Smooth muscle cell (in vitro differentiated cells): ENCODE data around the gene DERL2. TPM values are rescaled to one million over a fixed set of nuclear protein-coding genes. Genes with fewer than 3 reads are reported as not detected.
A peak's percentile ranks its signal among the peaks of the same experiment; 100 is the strongest.

Source experiments
- DNase-seq: peaks from one replicate; lab custom pipeline; 2025; ENCODE audit not compliant: unreplicated experiment; lab: John Stamatoyannopoulos, UW
- H2AFZ ChIP-seq: fragments of 200-600 bp; sonication (generic); 2 replicates; pipeline ENCODE4 v1.6.0; 2016; ENCODE audit warnings: antibody characterized with exemption, low read depth, mild to moderate bottlenecking
- H3F3A ChIP-seq: fragments of 200-600 bp; sonication (generic); 2 replicates; pipeline ENCODE4 v1.6.0; 2017; ENCODE audit warnings: antibody characterized with exemption, low read depth
- H3K27ac ChIP-seq: fragments of 200-600 bp; sonication (generic); 2 replicates; pipeline ENCODE4 v1.5.1; 2016; ENCODE audit warnings: low read depth, mild to moderate bottlenecking
- H3K27me3 ChIP-seq: fragments of 200-600 bp; sonication (generic); 2 replicates; pipeline ENCODE4 v1.6.1; 2016; ENCODE audit warnings: low read depth, mild to moderate bottlenecking
- H3K36me3 ChIP-seq: fragments of 200-600 bp; sonication (generic); 2 replicates; pipeline ENCODE4 v1.5.1; 2016; ENCODE audit warnings: low read depth
- H3K4me1 ChIP-seq: fragments of 200-600 bp; sonication (generic); 2 replicates; pipeline ENCODE4 v1.5.1; 2016; ENCODE audit warnings: low read depth
- H3K4me2 ChIP-seq: fragments of 200-600 bp; sonication (generic); 2 replicates; pipeline ENCODE4 v1.6.0; 2016; ENCODE audit warnings: mild to moderate bottlenecking
- H3K4me3 ChIP-seq: fragments of 200-600 bp; sonication (generic); 2 replicates; pipeline ENCODE4 v1.5.1; 2016; ENCODE audit warnings: mild to moderate bottlenecking
- H3K79me2 ChIP-seq: fragments of 200-600 bp; sonication (generic); 2 replicates; pipeline ENCODE4 v1.6.0; 2016; ENCODE audit warnings: low read depth, mild to moderate bottlenecking
- H3K9ac ChIP-seq: fragments of 200-600 bp; sonication (generic); 2 replicates; pipeline ENCODE4 v1.6.0; 2016; ENCODE audit warnings: low read depth
- H3K9me3 ChIP-seq: fragments of 200-600 bp; sonication (generic); replicated peaks from 2 replicates; pipeline ENCODE4 v1.5.1; 2016; ENCODE audit warnings: low read depth
- H4K20me1 ChIP-seq: fragments of 200-600 bp; sonication (generic); 2 replicates; pipeline ENCODE4 v1.6.0; 2016; ENCODE audit warnings: low read depth
- WGBS: methylation state at CpG from one replicate; pipeline ENCODE4 v1.1.7; 2016; ENCODE audit warnings: low lambda C conversion rate; 5-methylcytosine and 5-hydroxymethylcytosine counted together
- polyA plus RNA-seq: library from polyadenylated mRNA; unstranded; fragments of >200 nt; fragmentation: Nextera tagmentation; extraction: Ambion mirVana; gene quantifications from 2 replicates; pipeline ENCODE4 v1.2.1, GENCODE V29; 2016
- total RNA-seq: library from RNA; depleted of rRNA; stranded (reverse); fragments of >200 nt; gene quantifications from 2 replicates; pipeline ENCODE4 v1.2.3, GENCODE V29; 2014
- TF ChIP-seq, protein P1 (sequence below): fragments of 200-600 bp; sonication (generic); IDR thresholded peaks from 2 replicates; pipeline ENCODE4 v1.5.1; 2017; ENCODE audit warnings: borderline replicate concordance, mild to moderate bottlenecking, antibody characterized with exemption; ENCODE audit not compliant: insufficient read depth, poor library complexity, severe bottlenecking

DERL2 gene
- total and polyA plus RNA-seq, 2 experiments from 2014 or later = 81.3 to 152 TPM

DNA sequence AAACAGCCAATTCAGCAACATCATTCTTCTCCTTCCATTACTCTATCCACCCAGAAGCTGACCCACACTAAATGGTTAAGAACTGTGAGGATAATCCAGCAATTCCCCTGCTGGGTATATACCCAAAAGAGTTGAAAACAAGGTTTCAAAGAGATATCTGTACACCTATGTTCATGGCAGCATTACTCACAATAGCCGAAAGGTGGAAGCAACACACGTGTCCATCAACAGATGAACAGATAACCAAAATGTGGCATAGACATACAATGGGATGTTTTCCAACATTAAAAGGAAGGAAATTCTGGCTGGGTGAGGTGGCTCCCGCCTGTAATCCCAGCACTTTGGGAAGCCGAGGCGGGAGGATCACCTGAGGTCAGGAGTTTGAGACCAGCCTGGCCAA, 20.3 kb upstream of the DERL2 start:
- TF ChIP-seq, protein P1, sequence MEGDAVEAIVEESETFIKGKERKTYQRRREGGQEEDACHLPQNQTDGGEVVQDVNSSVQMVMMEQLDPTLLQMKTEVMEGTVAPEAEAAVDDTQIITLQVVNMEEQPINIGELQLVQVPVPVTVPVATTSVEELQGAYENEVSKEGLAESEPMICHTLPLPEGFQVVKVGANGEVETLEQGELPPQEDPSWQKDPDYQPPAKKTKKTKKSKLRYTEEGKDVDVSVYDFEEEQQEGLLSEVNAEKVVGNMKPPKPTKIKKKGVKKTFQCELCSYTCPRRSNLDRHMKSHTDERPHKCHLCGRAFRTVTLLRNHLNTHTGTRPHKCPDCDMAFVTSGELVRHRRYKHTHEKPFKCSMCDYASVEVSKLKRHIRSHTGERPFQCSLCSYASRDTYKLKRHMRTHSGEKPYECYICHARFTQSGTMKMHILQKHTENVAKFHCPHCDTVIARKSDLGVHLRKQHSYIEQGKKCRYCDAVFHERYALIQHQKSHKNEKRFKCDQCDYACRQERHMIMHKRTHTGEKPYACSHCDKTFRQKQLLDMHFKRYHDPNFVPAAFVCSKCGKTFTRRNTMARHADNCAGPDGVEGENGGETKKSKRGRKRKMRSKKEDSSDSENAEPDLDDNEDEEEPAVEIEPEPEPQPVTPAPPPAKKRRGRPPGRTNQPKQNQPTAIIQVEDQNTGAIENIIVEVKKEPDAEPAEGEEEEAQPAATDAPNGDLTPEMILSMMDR = no peak
- H3K4me2 ChIP-seq = no peak overlapping the region
- no peak overlapping the region for H3K27ac ChIP-seq
- H3K4me3 ChIP-seq = no peak overlapping the region
- peaks cover 17% of the 10 kb centered on the region for H3K4me1 ChIP-seq
- DNase-seq = no peak
- H3K79me2 ChIP-seq = no peaks in the 10 kb centered on the region
- H3F3A ChIP-seq = peaks cover 4% of the 10 kb centered on the region
- no peak overlapping the region for H3K9ac ChIP-seq
- H3K27me3 ChIP-seq = no peaks in the 10 kb centered on the region
- no peaks in the 10 kb centered on the region for H3K9me3 ChIP-seq
- 93% methylated on average over 5 of the region's 5 CpGs for WGBS
- H4K20me1 ChIP-seq = no peaks in the 10 kb centered on the region
- H3K36me3 ChIP-seq = no peaks in the 10 kb centered on the region
- H2AFZ ChIP-seq = no peak overlapping the region

DNA sequence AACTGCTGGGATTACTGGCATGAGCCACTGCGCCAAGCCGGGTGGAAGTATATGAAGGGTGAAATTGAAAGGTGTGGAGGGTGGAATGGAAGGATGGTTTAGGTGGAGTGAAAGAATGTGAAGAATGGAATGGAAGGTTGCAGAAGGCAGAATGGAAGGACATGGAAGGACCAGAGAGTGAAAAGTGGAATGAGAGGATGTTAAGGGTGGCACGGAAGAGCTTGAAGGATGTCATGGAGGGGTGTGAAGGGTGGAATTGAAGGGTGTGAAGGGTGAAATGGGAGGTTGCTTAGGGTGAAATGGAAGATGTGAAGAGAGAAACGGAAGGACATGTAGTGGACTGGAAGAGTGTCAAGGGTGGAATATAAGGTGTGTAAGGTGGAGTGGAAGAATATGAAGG, 16.6 kb upstream of the DERL2 start:
- Histone ChIP-seq H3K4me3 (no peak overlapping the region), H3K9me3 (no peaks in the 10 kb centered on the region), H3K4me1 (peaks cover 8% of the 10 kb centered on the region), H3K9ac (no peak overlapping the region), H2AFZ (no peak overlapping the region), H3F3A (peaks cover 4% of the 10 kb centered on the region), H3K27ac (no peak overlapping the region), H3K27me3 (no peaks in the 10 kb centered on the region), H4K20me1 (no peaks in the 10 kb centered on the region), H3K4me2 (no peak overlapping the region), H3K79me2 (no peaks in the 10 kb centered on the region), H3K36me3 (no peaks in the 10 kb centered on the region)
- WGBS = 95% methylated on average over 4 of the region's 4 CpGs
- TF ChIP-seq, protein P1 = no peak
- no peak for DNase-seq

DNA sequence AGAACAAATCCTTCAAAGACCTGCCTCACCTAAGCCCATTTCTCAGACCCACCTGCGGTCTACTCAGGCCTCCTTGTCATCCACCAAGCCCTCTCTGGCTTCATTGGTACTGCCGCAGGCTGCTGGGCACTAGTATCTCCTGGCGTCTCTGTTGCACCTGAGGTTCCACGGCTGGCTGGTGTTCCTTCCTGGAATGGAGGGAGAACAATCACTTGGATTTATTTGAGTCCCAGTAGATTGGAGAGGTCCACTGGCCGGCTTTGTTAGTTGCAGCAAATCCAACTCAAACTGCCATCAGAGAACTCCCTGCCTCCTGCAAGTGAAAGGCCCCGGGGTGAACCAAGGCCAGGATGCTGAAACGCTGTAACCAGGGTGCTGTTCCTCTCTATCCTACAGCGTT, 15.7 kb upstream of the DERL2 start:
- no peak overlapping the region for H2AFZ ChIP-seq
- H3K9ac ChIP-seq = no peak overlapping the region
- H3K4me2 ChIP-seq = no peak overlapping the region
- no peaks in the 10 kb centered on the region for H3K9me3 ChIP-seq
- no peak overlapping the region for H3K4me3 ChIP-seq
- H3K27ac ChIP-seq = peak overlapping the region; percentile 76
- no peak for DNase-seq
- TF ChIP-seq, protein P1 = no peak
- no peaks in the 10 kb centered on the region for H3K36me3 ChIP-seq
- peaks cover 4% of the 10 kb centered on the region for H3F3A ChIP-seq
- H3K4me1 ChIP-seq = peaks cover 8% of the 10 kb centered on the region
- no peaks in the 10 kb centered on the region for H4K20me1 ChIP-seq
- 86% methylated on average over 8 of the region's 8 CpGs for WGBS
- no peaks in the 10 kb centered on the region for H3K79me2 ChIP-seq
- H3K27me3 ChIP-seq = no peaks in the 10 kb centered on the region

DNA sequence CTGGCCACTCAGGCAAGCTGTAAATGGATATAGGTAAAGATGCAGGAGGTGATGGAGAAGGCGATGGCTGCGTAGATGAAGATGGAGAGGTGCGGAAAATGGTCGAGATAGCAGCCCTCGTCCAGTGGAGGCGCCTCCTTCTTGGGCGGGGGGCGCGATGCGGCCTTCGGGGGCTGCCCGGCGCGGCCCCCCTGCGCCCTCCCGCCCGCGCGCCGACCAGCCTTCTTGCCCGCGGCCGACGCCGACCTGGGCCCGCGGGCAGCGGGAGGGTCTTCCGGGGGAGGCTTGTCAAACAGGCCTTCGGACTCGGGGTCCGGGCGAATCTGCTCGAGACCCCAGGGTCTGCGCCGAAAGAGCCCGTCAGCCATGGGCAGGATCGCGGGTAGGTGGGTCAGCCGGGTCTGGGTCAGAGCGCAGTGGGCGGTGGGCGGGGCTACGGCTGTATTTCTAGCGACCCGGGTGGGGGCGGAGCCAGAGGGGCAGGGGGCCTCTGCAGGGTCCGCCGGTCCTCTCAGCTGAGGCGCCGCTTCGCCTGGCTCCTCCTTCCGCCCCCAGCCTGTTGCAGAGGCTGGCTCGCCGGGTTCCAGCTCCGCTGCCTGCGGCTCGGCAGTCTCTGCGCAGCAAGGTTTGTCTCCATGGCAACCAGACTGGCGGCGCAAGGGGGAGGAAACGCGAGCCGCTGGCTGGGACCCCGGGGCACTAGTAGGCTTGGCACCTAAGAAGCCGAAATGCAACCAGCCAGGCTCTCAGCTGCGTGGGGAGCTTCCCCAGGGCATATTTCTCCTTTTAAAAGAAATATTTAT, 14.8 kb upstream of the DERL2 start:
- Histone ChIP-seq H3K79me2 (no peaks in the 10 kb centered on the region), H3K9me3 (no peaks in the 10 kb centered on the region), H3F3A (peaks cover 4% of the 10 kb centered on the region), H3K27ac (peak overlapping the region; percentile 76), H4K20me1 (no peaks in the 10 kb centered on the region), H2AFZ (peak overlapping the region; percentile 88), H3K36me3 (no peaks in the 10 kb centered on the region), H3K27me3 (no peaks in the 10 kb centered on the region), H3K4me3 (peak overlapping the region; percentile 76), H3K4me1 (peaks cover 8% of the 10 kb centered on the region), H3K9ac (peak overlapping the region; percentile 71), H3K4me2 (peak overlapping the region; percentile 96)
- TF ChIP-seq, protein P1 = no peak
- peak; percentile 88 for DNase-seq
- 1% methylated on average over 49 of the region's 67 CpGs for WGBS
